ENCODE measurements around the gene CPT2. TPM values are rescaled to one million over a fixed set of nuclear protein-coding genes. Genes with fewer than 3 reads are reported as not detected.

The CPT2 gene
- total and polyA plus RNA-seq, 4 donors = 27.4 to 109 (median 74.8) TPM

DNA sequence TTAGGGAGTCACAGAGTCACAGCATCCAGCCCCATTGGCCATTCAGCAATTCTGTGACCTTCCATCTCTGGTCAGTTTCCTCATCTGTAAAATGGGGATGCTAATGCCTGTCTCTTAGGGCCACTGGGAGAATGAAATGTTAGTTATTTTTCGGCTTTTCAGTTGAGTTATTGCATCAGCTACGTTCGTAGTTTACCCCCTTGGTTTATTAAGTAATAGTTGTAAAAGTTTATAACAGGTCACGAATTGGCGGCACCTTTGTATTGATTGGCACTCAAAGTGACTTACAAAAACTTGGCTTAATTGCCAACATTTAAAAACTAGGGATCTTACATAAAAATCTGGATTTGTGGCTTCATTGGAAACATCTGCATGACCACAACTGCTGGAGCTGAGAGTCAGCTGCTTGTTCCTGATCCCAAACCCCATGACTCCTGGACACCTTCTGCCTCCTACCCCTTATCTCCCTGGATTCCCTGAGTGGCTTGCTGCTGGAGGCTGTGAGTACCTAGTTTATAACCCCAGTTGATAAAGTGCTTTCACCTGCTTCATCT is 31.1 kb upstream of the CPT2 start:
- H3K9ac ChIP-seq (ENCODE audit: low read depth in 1 of 2, low read length in 2 of 2) = peak overlapping the region in 1 of 2 donors; percentile 2
- H3K4me1 ChIP-seq (ENCODE audit: control insufficient read depth in 4 of 4, insufficient read depth in 4 of 4, low read length in 3 of 4) = peaks cover 1 to 40% (median 19%) of the 10 kb centered on the region in 4 donors
- H3K9me3 ChIP-seq (ENCODE audit: control insufficient read depth in 4 of 4, low read length in 3 of 4) = no peaks in the 10 kb centered on the region
- 31% methylated on average over 5 of the region's 5 CpGs for WGBS
- H3K36me3 ChIP-seq (ENCODE audit: control insufficient read depth in 4 of 4, insufficient read depth in 3 of 4, low read depth in 1 of 4, low read length in 3 of 4) = no peaks in the 10 kb centered on the region
- TF ChIP-seq SP1 (IDR thresholded peaks at IDR 0.05) = peak; percentile 39
- TF ChIP-seq, protein P1, sequence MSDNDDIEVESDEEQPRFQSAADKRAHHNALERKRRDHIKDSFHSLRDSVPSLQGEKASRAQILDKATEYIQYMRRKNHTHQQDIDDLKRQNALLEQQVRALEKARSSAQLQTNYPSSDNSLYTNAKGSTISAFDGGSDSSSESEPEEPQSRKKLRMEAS (IDR thresholded peaks at IDR 0.05) = peak; percentile 27
- TF ChIP-seq, protein P2, sequence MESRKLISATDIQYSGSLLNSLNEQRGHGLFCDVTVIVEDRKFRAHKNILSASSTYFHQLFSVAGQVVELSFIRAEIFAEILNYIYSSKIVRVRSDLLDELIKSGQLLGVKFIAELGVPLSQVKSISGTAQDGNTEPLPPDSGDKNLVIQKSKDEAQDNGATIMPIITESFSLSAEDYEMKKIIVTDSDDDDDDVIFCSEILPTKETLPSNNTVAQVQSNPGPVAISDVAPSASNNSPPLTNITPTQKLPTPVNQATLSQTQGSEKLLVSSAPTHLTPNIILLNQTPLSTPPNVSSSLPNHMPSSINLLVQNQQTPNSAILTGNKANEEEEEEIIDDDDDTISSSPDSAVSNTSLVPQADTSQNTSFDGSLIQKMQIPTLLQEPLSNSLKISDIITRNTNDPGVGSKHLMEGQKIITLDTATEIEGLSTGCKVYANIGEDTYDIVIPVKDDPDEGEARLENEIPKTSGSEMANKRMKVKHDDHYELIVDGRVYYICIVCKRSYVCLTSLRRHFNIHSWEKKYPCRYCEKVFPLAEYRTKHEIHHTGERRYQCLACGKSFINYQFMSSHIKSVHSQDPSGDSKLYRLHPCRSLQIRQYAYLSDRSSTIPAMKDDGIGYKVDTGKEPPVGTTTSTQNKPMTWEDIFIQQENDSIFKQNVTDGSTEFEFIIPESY (IDR thresholded peaks at IDR 0.05) = no peak
- TF ChIP-seq NR2F2 (IDR thresholded peaks at IDR 0.05) = no peak
- TF ChIP-seq GABPA (IDR thresholded peaks at IDR 0.05 in 1 of 2, conservative IDR thresholded peaks at IDR 0.05 in 1 of 2) = no peak
- TF ChIP-seq HNF4A (conservative IDR thresholded peaks at IDR 0.05) = peak; percentile 59 to 70
- TF ChIP-seq RAD21 (IDR thresholded peaks at IDR 0.05) = peak in 1 of 2 donors; percentile 28
- TF ChIP-seq FOXA1 (IDR thresholded peaks at IDR 0.05) = no peak
- TF ChIP-seq RXRA (IDR thresholded peaks at IDR 0.05) = peak; percentile 73 to 90
- TF ChIP-seq, protein P3, sequence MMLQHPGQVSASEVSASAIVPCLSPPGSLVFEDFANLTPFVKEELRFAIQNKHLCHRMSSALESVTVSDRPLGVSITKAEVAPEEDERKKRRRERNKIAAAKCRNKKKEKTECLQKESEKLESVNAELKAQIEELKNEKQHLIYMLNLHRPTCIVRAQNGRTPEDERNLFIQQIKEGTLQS (IDR thresholded peaks at IDR 0.05) = peak; percentile 85
- TF ChIP-seq FOXA2 (IDR thresholded peaks at IDR 0.05) = no peak
- TF ChIP-seq, protein P4, sequence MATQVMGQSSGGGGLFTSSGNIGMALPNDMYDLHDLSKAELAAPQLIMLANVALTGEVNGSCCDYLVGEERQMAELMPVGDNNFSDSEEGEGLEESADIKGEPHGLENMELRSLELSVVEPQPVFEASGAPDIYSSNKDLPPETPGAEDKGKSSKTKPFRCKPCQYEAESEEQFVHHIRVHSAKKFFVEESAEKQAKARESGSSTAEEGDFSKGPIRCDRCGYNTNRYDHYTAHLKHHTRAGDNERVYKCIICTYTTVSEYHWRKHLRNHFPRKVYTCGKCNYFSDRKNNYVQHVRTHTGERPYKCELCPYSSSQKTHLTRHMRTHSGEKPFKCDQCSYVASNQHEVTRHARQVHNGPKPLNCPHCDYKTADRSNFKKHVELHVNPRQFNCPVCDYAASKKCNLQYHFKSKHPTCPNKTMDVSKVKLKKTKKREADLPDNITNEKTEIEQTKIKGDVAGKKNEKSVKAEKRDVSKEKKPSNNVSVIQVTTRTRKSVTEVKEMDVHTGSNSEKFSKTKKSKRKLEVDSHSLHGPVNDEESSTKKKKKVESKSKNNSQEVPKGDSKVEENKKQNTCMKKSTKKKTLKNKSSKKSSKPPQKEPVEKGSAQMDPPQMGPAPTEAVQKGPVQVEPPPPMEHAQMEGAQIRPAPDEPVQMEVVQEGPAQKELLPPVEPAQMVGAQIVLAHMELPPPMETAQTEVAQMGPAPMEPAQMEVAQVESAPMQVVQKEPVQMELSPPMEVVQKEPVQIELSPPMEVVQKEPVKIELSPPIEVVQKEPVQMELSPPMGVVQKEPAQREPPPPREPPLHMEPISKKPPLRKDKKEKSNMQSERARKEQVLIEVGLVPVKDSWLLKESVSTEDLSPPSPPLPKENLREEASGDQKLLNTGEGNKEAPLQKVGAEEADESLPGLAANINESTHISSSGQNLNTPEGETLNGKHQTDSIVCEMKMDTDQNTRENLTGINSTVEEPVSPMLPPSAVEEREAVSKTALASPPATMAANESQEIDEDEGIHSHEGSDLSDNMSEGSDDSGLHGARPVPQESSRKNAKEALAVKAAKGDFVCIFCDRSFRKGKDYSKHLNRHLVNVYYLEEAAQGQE (IDR thresholded peaks at IDR 0.05) = no peak
- no peak for TF ChIP-seq YY1 (IDR thresholded peaks at IDR 0.05)
- no peak for TF ChIP-seq HNF4G (IDR thresholded peaks at IDR 0.05)
- peak in 1 of 2 donors; percentile 25 for TF ChIP-seq JUND (IDR thresholded peaks at IDR 0.05)
- TF ChIP-seq, protein P5, sequence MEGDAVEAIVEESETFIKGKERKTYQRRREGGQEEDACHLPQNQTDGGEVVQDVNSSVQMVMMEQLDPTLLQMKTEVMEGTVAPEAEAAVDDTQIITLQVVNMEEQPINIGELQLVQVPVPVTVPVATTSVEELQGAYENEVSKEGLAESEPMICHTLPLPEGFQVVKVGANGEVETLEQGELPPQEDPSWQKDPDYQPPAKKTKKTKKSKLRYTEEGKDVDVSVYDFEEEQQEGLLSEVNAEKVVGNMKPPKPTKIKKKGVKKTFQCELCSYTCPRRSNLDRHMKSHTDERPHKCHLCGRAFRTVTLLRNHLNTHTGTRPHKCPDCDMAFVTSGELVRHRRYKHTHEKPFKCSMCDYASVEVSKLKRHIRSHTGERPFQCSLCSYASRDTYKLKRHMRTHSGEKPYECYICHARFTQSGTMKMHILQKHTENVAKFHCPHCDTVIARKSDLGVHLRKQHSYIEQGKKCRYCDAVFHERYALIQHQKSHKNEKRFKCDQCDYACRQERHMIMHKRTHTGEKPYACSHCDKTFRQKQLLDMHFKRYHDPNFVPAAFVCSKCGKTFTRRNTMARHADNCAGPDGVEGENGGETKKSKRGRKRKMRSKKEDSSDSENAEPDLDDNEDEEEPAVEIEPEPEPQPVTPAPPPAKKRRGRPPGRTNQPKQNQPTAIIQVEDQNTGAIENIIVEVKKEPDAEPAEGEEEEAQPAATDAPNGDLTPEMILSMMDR (IDR thresholded peaks at IDR 0.05; ENCODE audit: low read depth, low read length, missing input control) = no peak
- TF ChIP-seq EGR1 (IDR thresholded peaks at IDR 0.05; ENCODE audit: low read depth in 2 of 2) = no peak
- TF ChIP-seq TAF1 (conservative IDR thresholded peaks at IDR 0.05) = no peak
- H3K27me3 ChIP-seq (ENCODE audit: control insufficient read depth in 4 of 4, insufficient read depth in 4 of 4, low read length in 3 of 4) = no peaks in the 10 kb centered on the region
- H3K4me3 ChIP-seq (ENCODE audit: low read depth in 1 of 3, low read length in 3 of 3) = no peak overlapping the region
- peak overlapping the region; percentile 46 to 48 for H3K27ac ChIP-seq (ENCODE audit: low read depth in 1 of 2, low read length in 2 of 2)
- DNase-seq (ENCODE audit: low spot score) = no peak

All from liver (tissue), 9 donors.